Epithelial cell of esophagus (primary cell): ENCODE results near the gene C11orf58.
A peak's percentile ranks its signal among the peaks of the same experiment; 100 is the strongest.

Experiments
- DNase-seq: peaks from one replicate; pipeline ENCODE4 v3.0.0; 2010; ENCODE audit warnings: low read depth
- H3K4me3 ChIP-seq: 2 replicates; pipeline ENCODE4 v1.5.1; 2011; ENCODE audit warnings: mild to moderate bottlenecking, low read length, control low read depth
- CTCF ChIP-seq: IDR thresholded peaks from 2 replicates; pipeline ENCODE4 v1.5.1; 2011; ENCODE audit warnings: low read depth, mild to moderate bottlenecking, low read length, control low read depth, inconsistent platforms; ENCODE audit not compliant: insufficient read depth; ENCODE audit errors: missing control alignments

C11orf58 gene

DNA sequence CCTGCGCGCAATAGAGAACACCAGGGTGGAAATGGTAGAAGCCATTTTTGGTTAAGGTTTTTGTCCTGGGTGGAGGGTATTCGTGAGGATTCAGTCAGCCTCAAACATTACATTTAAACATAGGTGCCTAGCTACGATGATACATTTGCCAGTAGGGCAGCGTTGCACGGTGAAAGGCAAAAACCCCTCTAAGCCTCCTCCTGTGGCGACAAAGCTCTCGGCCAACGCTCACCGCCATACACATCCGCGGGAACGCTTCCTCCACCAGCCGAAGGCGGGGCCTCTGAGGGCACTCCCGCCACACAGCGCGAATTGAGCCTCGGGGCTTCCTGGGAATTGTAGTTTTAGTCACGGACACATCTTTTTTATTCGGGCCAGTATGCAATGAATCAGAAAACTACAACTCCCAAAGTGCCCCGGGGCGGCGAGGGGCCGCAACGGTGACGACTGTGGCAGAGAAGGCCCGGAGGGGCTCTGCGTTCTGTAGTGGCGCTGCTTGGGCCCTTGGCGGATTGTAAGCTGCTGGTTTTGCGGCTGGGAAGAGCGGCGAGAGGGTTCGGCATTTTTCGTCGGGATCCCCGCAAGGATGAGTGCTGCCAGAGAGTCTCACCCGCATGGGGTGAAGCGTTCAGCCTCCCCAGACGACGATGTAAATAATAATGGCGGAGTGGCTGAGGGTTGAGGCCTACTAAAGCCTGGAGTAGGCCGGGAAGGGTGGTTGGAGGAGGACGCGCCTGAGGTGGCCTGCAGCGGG lies at the start of gene C11orf58:
Gene C11orf58, plus strand, starts transcription at position 455 of the 754 bp plus-strand sequence. Its CDS starts 132 bp downstream, at position 587.
- peak within 1 kb of the TSS; percentile 94 for H3K4me3 ChIP-seq
- peak; percentile 98 for DNase-seq
- TF ChIP-seq CTCF, result no peak

DNA sequence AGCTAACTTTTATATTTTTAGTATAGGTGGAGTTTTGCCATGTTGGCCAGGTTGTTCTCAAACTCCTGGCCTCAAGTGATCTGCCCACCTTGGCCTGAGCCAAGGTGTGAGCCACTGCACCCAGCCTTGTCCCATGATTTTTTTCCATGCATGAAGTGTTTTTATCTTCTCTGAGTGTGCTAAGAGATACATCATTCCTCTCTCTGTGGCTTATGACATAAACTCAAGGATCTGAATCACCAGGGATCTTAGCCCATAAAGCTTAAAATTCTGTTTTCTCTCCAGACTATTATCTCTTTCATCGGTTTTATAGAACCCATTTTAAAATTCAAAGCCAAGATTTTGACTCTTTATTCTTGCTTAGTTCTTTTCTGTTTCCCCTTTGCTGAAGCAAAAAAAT lies 48.4 kb upstream of the C11orf58 start:
- DNase-seq, result no peak
- no peak for TF ChIP-seq CTCF
- H3K4me3 ChIP-seq, result no peak overlapping the region

DNA sequence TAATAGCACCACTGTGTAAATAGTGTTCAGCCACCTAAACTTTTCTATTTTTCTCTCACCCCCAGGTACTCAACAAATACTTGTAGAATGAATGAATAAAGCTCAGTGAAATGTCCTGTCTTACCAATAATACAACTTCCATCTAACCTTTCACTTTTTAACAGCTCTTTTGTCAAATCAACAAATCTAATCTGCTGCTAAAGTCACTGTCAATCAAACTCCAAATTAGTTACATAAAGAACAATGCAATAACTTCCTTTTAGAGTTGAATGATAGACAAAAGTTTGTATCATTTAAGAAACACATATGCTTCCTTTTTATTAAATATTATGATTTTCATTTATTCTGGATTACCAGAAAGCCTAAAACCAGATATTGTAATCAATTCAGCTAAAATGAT lies 34.7 kb upstream of the C11orf58 start:
- TF ChIP-seq CTCF, result no peak
- DNase-seq, result no peak
- H3K4me3 ChIP-seq, result no peak overlapping the region

GRCh38 chr11:16713594-16713993 lies 24.9 kb upstream of the C11orf58 start:
- TF ChIP-seq CTCF, result no peak
- no peak overlapping the region for H3K4me3 ChIP-seq
- no peak for DNase-seq

DNA sequence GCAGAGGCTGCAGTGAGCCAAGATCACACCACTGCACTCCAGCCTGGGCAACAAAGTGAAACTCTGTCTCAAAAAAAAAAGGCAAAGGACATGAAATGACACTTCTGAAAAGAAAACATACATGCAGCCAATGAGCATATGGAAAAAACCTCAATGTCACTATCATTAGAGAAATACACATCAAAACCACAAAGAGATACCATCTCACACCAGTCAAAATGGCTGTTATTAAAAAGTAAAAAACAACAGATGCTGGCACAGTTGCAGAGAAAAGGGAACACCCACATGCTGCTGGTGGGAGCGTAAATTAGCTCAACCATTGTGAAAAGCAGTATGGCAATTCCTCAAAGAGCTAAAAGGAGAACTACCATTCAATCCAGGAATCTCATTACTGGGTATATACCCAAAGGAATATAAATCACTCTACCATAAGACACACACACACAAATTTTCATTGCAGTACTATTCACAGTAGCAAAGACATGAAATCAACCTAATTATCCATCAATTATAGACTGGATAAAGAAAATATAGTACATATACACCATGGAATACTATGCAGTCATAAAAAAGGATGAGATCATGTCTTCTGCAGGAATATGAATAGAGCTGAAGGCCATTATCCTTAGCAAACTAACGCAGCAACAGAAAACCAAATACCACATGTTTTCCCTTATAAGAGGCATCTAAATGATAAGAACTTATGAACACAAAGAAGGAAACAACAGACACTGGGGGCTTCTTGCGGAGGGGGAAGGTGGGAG lies 15.7 kb upstream of the C11orf58 start:
- no peak for TF ChIP-seq CTCF
- H3K4me3 ChIP-seq, result no peak overlapping the region
- DNase-seq, result no peak

DNA sequence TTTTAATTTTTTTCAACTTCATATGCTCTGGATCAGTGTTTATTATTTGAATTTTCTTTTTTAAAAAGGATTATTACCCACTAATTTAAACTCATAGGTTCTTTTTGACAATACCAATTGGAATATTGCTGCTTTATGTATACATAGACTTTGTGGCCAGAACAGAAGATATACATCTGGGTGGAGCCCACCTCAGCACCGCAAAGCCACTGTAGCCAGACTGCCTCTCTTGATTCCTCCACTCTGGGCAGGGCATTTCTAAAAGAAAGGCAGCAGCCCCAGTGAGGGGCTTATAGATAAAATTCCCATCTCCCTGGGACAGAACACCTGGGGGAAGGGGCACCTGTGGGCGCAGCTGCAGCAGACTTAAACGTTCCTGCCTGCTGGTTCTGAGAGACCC lies 10.6 kb upstream of the C11orf58 start:
- no peak overlapping the region for H3K4me3 ChIP-seq
- DNase-seq, result no peak
- TF ChIP-seq CTCF, result no peak
